Endothelial cell of umbilical vein (primary cell): Measurements from ENCODE around the gene RFC3. TPM values are rescaled to one million over a fixed set of nuclear protein-coding genes. Genes with fewer than 3 reads are reported as not detected.

Experiments
- BruUV-seq: library from RNA; stranded (reverse); fragments of 400-500 nt; replicated peaks from 2 replicates; lab custom pipeline; 2021; lab: Mats Ljungman, UMichigan
- CTCF ChIA-PET: fragments of 300-600, 350-600 bp; sonication (Branson Sonifier 250); formaldehyde crosslinking; loops from one replicate; lab custom pipeline; 2021; ENCODE audit warnings: antibody characterized with exemption, inconsistent platforms; lab: Charles Lee
- POLR2A ChIA-PET: fragments of 300-600, 350-600 bp; sonication (Branson Sonifier 250); formaldehyde crosslinking; loops from one replicate; lab custom pipeline; 2021; ENCODE audit warnings: antibody characterized with exemption, inconsistent platforms; lab: Charles Lee
- DNase-seq: peaks from one replicate; pipeline ENCODE4 v3.0.0-alpha.2; 2011; ENCODE audit warnings: low read depth, low spot score
- FAIRE-seq: peaks from 2 replicates; lab custom pipeline; 2011; peaks lifted over from hg19 to GRCh38; lab: Jason Lieb, UNC
- H2AFZ ChIP-seq: 2 replicates; pipeline ENCODE4 v1.6.0; 2012; ENCODE audit warnings: low read depth, low read length, control low read depth, inconsistent platforms
- H3K27ac ChIP-seq: 2 replicates; pipeline ENCODE4 v1.5.1; 2011; ENCODE audit warnings: low read depth, mild to moderate bottlenecking, control low read depth, low read length, moderate library complexity; ENCODE audit not compliant: insufficient read depth
- H3K27me3 ChIP-seq, 2 experiments: 2 replicates each; pipeline versions ENCODE4 v1.6.0 to v1.6.1; 2011; ENCODE audit warnings: low read length in 2 of 2, mixed read lengths in 1 of 2; ENCODE audit not compliant: control insufficient read depth in 2 of 2, insufficient read depth in 2 of 2
- H3K36me3 ChIP-seq, 2 experiments: 2 replicates in 1 of 2; 3 replicates in 1 of 2; pipeline ENCODE4 v1.5.1; 2011; ENCODE audit warnings: low read length in 2 of 2, mild to moderate bottlenecking in 1 of 2, moderate library complexity in 1 of 2; ENCODE audit not compliant: control insufficient read depth in 2 of 2, insufficient read depth in 2 of 2; ENCODE audit errors: extremely low read depth in 1 of 2
- H3K4me1 ChIP-seq: 3 replicates; pipeline ENCODE4 v1.5.1; 2011; ENCODE audit warnings: mild to moderate bottlenecking, low read length; ENCODE audit not compliant: control insufficient read depth, insufficient read depth; ENCODE audit errors: extremely low read depth
- H3K4me2 ChIP-seq: 2 replicates; pipeline ENCODE4 v1.6.1; 2011; ENCODE audit warnings: low read length, control low read depth, mixed read lengths; ENCODE audit not compliant: insufficient read depth
- H3K4me3 ChIP-seq, 3 experiments: fragments of 200-600 bp in 1 of 3; sonication (generic), shearing (Covaris generic) in 1 of 3; replicated peaks in 1 of 3; 2 replicates each; pipeline ENCODE4 v1.5.1; 2011 to 2016; ENCODE audit warnings: control low read depth in 3 of 3, low read length in 3 of 3, mild to moderate bottlenecking in 2 of 3, inconsistent platforms in 1 of 3, low read depth in 1 of 3, moderate library complexity in 1 of 3; ENCODE audit not compliant: insufficient read depth in 1 of 3
- H3K79me2 ChIP-seq: 2 replicates; pipeline ENCODE4 v1.6.0; 2012; ENCODE audit warnings: low read length, inconsistent platforms; ENCODE audit not compliant: control insufficient read depth, insufficient read depth
- H3K9ac ChIP-seq: replicated peaks from 2 replicates; pipeline ENCODE3; 2011; ENCODE audit warnings: low read length, control low read depth; ENCODE audit not compliant: insufficient read depth; ENCODE audit errors: extremely low read depth
- H3K9me1 ChIP-seq: replicated peaks from 3 replicates; pipeline ENCODE4 v1.6.0; 2011; ENCODE audit warnings: mild to moderate bottlenecking, low read length; ENCODE audit not compliant: control insufficient read depth, insufficient read depth; ENCODE audit errors: extremely low read depth
- H3K9me3 ChIP-seq: replicated peaks from 2 replicates; pipeline ENCODE4 v1.5.1; 2012; ENCODE audit warnings: low read length, inconsistent platforms; ENCODE audit not compliant: control insufficient read depth, insufficient read depth
- H4K20me1 ChIP-seq: replicated peaks from 2 replicates; pipeline ENCODE3; 2011; ENCODE audit warnings: mild to moderate bottlenecking, low read length; ENCODE audit not compliant: control insufficient read depth, insufficient read depth; ENCODE audit errors: extremely low read depth
- CTCF ChIP-seq, 2 donors: IDR thresholded peaks; 1 replicate in 1 of 2; 2 replicates in 1 of 2; pipeline ENCODE4 v1.5.1; 2011; ENCODE audit warnings: low read length in 2 of 2, mild to moderate bottlenecking in 2 of 2, moderate library complexity in 2 of 2, control low read depth in 1 of 2, inconsistent platforms in 1 of 2, low read depth in 1 of 2; ENCODE audit not compliant: insufficient read depth in 1 of 2; ENCODE audit errors: extremely low read depth in 1 of 2
- JUN ChIP-seq: IDR thresholded peaks from 2 replicates; pipeline ENCODE4 v1.6.1; 2011; ENCODE audit warnings: borderline replicate concordance, low read depth; ENCODE audit not compliant: insufficient read length, insufficient read depth
- MYC ChIP-seq: IDR thresholded peaks from one replicate; pipeline ENCODE4 v1.6.1; 2011; ENCODE audit warnings: mild to moderate bottlenecking, low read depth, low read length
- dilution Hi-C: fragments of 300-500 bp; cut with MboI; formaldehyde crosslinking; loops from one replicate; pipeline ENCODE4 v1.15.0; 2019; ENCODE audit warnings: low sequenced_read_pairs; ENCODE audit not compliant: extremely low pct_ligation_motif_present
- intact Hi-C: fragments of 100-400 bp; cut with micrococcal nuclease; formaldehyde crosslinking; loops from one replicate; pipeline ENCODE4 v1.10.0; 2022
- polyA plus RNA-seq, 4 experiments: library from polyadenylated mRNA; depleted of rRNA in 3 of 4; stranded (reverse) in 3 of 4; unstranded in 1 of 4; fragments of >200 nt; gene quantifications; 2 replicates each; pipeline versions ENCODE4 v1.2.1 to v1.2.3, GENCODE V29; 2011 to 2012; ENCODE audit warnings: missing spikeins in 1 of 4
- total RNA-seq: library from RNA; stranded (reverse); gene quantifications from 2 replicates; pipeline ENCODE4 v1.2.3, GENCODE V29; 2021

RFC3 gene
- total and polyA plus RNA-seq, 2 donors (not counting 3 experiments of a cell fraction or from before 2014, with no cell fraction given), result 7.3 to 17.9 TPM

- POLR2A ChIA-PET, result no interaction called here
Observed at GRCh38 chr13:33874871-33875270, 56.9 kb downstream of the RFC3 start.

More at GRCh38 chr13:33874871-33875270, 56.9 kb downstream of the RFC3 start:
- CTCF ChIA-PET, result interaction anchor here (1.1 to 1.6 kb wide), 5 partner anchors 8 to 1914 kb away, joined by 3 to 7 read pairs (median 4); no protein-coding TSS in a partner anchor
- Histone ChIP-seq H4K20me1 (no peaks in the 10 kb centered on the region), H3K36me3 (no peaks in the 10 kb centered on the region), H3K4me2 (no peak overlapping the region), H3K27me3 (no peaks in the 10 kb centered on the region), H3K9me3 (no peaks in the 10 kb centered on the region), H3K9me1 (no peaks in the 10 kb centered on the region), H3K79me2 (no peaks in the 10 kb centered on the region), H3K4me1 (peaks cover 17% of the 10 kb centered on the region), H2AFZ (no peak overlapping the region), H3K4me3 (no peak overlapping the region), H3K9ac (no peak overlapping the region), H3K27ac (no peak overlapping the region)
- BruUV-seq, result no TSS peak
- DNase-seq (peak; percentile 17), FAIRE-seq (no peak)
- TF ChIP-seq CTCF (IDR thresholded peaks at IDR 0.05; ENCODE audit: extremely low read depth in 1 of 2, insufficient read depth in 1 of 2, low read depth in 1 of 2, low read length in 2 of 2), result peak in 1 of 2 donors; percentile 9
- no peak for TF ChIP-seq JUN
- TF ChIP-seq MYC, result no peak
- dilution Hi-C loops, result no loop called here
- intact Hi-C loops, result loop anchor here (2.0 to 5.0 kb wide), 5 partner anchors 42 to 1847 kb away; no protein-coding TSS in a partner anchor
